ENCODE data around the gene PLXDC2. TPM values are rescaled to one million over a fixed set of nuclear protein-coding genes. Genes with fewer than 3 reads are reported as not detected.

PLXDC2 gene
- total RNA-seq, 1 experiment from 2014 or later, result 0.20 TPM

DNA sequence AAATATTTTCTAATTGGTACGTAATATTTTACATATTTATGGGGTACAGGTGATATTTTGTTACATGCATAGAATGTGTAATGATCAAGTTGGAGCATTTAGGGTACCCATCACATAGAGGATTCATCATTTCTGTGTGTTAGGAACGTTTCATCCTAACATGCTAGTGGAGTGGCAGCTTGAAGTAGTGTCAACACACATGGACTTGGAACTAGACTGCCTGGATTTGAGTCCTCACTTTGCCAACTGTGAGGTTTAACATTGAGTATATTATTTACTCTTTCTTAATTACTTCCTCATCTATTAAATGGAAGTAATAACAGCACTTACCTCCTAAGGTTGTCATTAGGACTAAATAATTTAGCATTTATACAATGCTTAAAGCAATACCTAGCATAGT is 241.9 kb downstream of the PLXDC2 start:
- TF ChIP-seq YY1 (IDR thresholded peaks at IDR 0.05; ENCODE audit: extremely low read depth, insufficient replicate concordance, low read depth, low read length) (no peak), SRF (IDR thresholded peaks at IDR 0.05; ENCODE audit: low read depth) (no peak), ELF1 (IDR thresholded peaks at IDR 0.05; ENCODE audit: borderline replicate concordance, low read depth) (no peak), TCF7L2 (IDR thresholded peaks at IDR 0.05; ENCODE audit: borderline replicate concordance, extremely low read depth, insufficient read depth, insufficient read length) (no peak), SP1 (IDR thresholded peaks at IDR 0.05; ENCODE audit: low read depth) (no peak), CBX3 (IDR thresholded peaks at IDR 0.05; ENCODE audit: low read depth) (no peak), ZFX (IDR thresholded peaks at IDR 0.05) (no peak), CEBPB (IDR thresholded peaks at IDR 0.05; ENCODE audit: low read depth) (no peak), POLR2AphosphoS5 (IDR thresholded peaks at IDR 0.05; ENCODE audit: low read depth, low read length) (no peak), RAD21 (IDR thresholded peaks at IDR 0.05; ENCODE audit: low read depth) (no peak), EZH2 (IDR thresholded peaks at IDR 0.05) (no peak), FOSL1 (IDR thresholded peaks at IDR 0.05; ENCODE audit: low read depth) (no peak)
- TF ChIP-seq, protein P1, sequence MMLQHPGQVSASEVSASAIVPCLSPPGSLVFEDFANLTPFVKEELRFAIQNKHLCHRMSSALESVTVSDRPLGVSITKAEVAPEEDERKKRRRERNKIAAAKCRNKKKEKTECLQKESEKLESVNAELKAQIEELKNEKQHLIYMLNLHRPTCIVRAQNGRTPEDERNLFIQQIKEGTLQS (IDR thresholded peaks at IDR 0.05), result no peak
- TF ChIP-seq, protein P2, sequence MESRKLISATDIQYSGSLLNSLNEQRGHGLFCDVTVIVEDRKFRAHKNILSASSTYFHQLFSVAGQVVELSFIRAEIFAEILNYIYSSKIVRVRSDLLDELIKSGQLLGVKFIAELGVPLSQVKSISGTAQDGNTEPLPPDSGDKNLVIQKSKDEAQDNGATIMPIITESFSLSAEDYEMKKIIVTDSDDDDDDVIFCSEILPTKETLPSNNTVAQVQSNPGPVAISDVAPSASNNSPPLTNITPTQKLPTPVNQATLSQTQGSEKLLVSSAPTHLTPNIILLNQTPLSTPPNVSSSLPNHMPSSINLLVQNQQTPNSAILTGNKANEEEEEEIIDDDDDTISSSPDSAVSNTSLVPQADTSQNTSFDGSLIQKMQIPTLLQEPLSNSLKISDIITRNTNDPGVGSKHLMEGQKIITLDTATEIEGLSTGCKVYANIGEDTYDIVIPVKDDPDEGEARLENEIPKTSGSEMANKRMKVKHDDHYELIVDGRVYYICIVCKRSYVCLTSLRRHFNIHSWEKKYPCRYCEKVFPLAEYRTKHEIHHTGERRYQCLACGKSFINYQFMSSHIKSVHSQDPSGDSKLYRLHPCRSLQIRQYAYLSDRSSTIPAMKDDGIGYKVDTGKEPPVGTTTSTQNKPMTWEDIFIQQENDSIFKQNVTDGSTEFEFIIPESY (IDR thresholded peaks at IDR 0.05; ENCODE audit: extremely low read depth, insufficient replicate concordance, low read length), result no peak
- TF ChIP-seq, protein P3, sequence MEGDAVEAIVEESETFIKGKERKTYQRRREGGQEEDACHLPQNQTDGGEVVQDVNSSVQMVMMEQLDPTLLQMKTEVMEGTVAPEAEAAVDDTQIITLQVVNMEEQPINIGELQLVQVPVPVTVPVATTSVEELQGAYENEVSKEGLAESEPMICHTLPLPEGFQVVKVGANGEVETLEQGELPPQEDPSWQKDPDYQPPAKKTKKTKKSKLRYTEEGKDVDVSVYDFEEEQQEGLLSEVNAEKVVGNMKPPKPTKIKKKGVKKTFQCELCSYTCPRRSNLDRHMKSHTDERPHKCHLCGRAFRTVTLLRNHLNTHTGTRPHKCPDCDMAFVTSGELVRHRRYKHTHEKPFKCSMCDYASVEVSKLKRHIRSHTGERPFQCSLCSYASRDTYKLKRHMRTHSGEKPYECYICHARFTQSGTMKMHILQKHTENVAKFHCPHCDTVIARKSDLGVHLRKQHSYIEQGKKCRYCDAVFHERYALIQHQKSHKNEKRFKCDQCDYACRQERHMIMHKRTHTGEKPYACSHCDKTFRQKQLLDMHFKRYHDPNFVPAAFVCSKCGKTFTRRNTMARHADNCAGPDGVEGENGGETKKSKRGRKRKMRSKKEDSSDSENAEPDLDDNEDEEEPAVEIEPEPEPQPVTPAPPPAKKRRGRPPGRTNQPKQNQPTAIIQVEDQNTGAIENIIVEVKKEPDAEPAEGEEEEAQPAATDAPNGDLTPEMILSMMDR (IDR thresholded peaks at IDR 0.05 in 2 of 3, conservative IDR thresholded peaks at IDR 0.05 in 1 of 3; ENCODE audit: borderline replicate concordance in 1 of 3, insufficient read depth in 1 of 3, low read depth in 2 of 3, low read length in 2 of 3), result no peak
- TF ChIP-seq, protein P4, sequence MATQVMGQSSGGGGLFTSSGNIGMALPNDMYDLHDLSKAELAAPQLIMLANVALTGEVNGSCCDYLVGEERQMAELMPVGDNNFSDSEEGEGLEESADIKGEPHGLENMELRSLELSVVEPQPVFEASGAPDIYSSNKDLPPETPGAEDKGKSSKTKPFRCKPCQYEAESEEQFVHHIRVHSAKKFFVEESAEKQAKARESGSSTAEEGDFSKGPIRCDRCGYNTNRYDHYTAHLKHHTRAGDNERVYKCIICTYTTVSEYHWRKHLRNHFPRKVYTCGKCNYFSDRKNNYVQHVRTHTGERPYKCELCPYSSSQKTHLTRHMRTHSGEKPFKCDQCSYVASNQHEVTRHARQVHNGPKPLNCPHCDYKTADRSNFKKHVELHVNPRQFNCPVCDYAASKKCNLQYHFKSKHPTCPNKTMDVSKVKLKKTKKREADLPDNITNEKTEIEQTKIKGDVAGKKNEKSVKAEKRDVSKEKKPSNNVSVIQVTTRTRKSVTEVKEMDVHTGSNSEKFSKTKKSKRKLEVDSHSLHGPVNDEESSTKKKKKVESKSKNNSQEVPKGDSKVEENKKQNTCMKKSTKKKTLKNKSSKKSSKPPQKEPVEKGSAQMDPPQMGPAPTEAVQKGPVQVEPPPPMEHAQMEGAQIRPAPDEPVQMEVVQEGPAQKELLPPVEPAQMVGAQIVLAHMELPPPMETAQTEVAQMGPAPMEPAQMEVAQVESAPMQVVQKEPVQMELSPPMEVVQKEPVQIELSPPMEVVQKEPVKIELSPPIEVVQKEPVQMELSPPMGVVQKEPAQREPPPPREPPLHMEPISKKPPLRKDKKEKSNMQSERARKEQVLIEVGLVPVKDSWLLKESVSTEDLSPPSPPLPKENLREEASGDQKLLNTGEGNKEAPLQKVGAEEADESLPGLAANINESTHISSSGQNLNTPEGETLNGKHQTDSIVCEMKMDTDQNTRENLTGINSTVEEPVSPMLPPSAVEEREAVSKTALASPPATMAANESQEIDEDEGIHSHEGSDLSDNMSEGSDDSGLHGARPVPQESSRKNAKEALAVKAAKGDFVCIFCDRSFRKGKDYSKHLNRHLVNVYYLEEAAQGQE (IDR thresholded peaks at IDR 0.05; ENCODE audit: low read depth), result no peak
- H3K36me3 ChIP-seq (ENCODE audit: control insufficient read depth in 1 of 2, insufficient read depth in 2 of 2, low read length in 2 of 2), result no peaks in the 10 kb centered on the region
- ATAC-seq (no peak), DNase-seq (ENCODE audit: low read depth, low spot score) (no peak)
- H3K9me2 ChIP-seq (ENCODE audit: insufficient read depth), result no peaks in the 10 kb centered on the region
- no TSS peak for BruUV-seq (replicated peaks)
- H3K27me3 ChIP-seq (ENCODE audit: insufficient read depth, low read length), result no peaks in the 10 kb centered on the region
- ChIA-PET RAD21 (ENCODE audit: low non-redundant PET in 1 of 2, low total read pairs in 2 of 2, uncharacterized antibody in 2 of 2, unreplicated experiment in 2 of 2) (no interaction called here), POLR2A (no interaction called here), CTCF (no interaction called here)
- no peak overlapping the region for H3K27ac ChIP-seq (ENCODE audit: low read depth, low read length)
- H3K4me1 ChIP-seq (ENCODE audit: control insufficient read depth in 1 of 2, insufficient read depth in 2 of 2, low read length in 2 of 2), result no peaks in the 10 kb centered on the region
- no peaks in the 10 kb centered on the region for H4K20me1 ChIP-seq (ENCODE audit: insufficient read depth)
- no peak overlapping the region for H3K4me3 ChIP-seq (replicated peaks in 1 of 2; ENCODE audit: low read depth in 1 of 2, low read length in 2 of 2)
- no peak overlapping the region for H3K4me2 ChIP-seq (ENCODE audit: low read length)
- H3K9me3 ChIP-seq (ENCODE audit: control insufficient read depth in 1 of 2, insufficient read depth in 1 of 2, low read depth in 1 of 2, low read length in 2 of 2), result peaks cover 11 to 14% of the 10 kb centered on the region in 2 experiments; a peak in 2 of 4 replicates
- H2AFZ ChIP-seq (ENCODE audit: low read depth, low read length, poor library complexity, severe bottlenecking), result no peak overlapping the region
- H3K9ac ChIP-seq (ENCODE audit: low read length), result no peak overlapping the region
- no peaks in the 10 kb centered on the region for H3K79me2 ChIP-seq (ENCODE audit: insufficient read depth, low read length)
- intact Hi-C loops (cut with micrococcal nuclease), result no loop called here

All from HCT116 (cell line).